ENCODE data around the gene CYP2B6. TPM values are rescaled to one million over a fixed set of nuclear protein-coding genes. Genes with fewer than 3 reads are reported as not detected.

The CYP2B6 gene
- total and polyA plus RNA-seq, 10 of the 15 experiments (the other 5 are each of a cell fraction or from before 2014, with no cell fraction given), result 0.23 to 0.86 TPM; not detected in 8

- intact Hi-C loops (cut with micrococcal nuclease; ENCODE audit: unreplicated experiment), result no loop called here
- no TSS peak for BruUV-seq (replicated peaks)
These were observed 30.9 kb upstream of the CYP2B6 start for GRCh38 chr19:40960062-40960685.

More at GRCh38 chr19:40960062-40960685, 30.9 kb upstream of the CYP2B6 start:
- 7% methylated on average over 1 of the region's 1 CpG for WGBS (ENCODE audit: insufficient coverage, insufficient replicate concordance, low lambda C conversion rate, missing lambda C conversion rate)
- Histone ChIP-seq H4K20me1 (ENCODE audit: control insufficient read depth, insufficient read depth) (no peaks in the 10 kb centered on the region), H3K79me2 (ENCODE audit: control insufficient read depth, insufficient read depth, low read length) (no peaks in the 10 kb centered on the region), H3K4me1 (ENCODE audit: control insufficient read depth, insufficient read depth, low read length) (no peaks in the 10 kb centered on the region), H3K9me3 (replicated peaks; ENCODE audit: control insufficient read depth, insufficient read depth, low read length) (no peaks in the 10 kb centered on the region; the same call in 2 of the 3 replicates), H2AFZ (ENCODE audit: control insufficient read depth, low read depth, low read length) (no peak overlapping the region), H3K27me3 (replicated peaks in 1 of 2; ENCODE audit: control insufficient read depth in 2 of 2, insufficient read depth in 2 of 2, low read length in 1 of 2) (no peaks in the 10 kb centered on the region), H3K4me2 (ENCODE audit: control insufficient read depth, insufficient read depth) (no peak overlapping the region), H3K4me3 (no peak overlapping the region), H3K9ac (ENCODE audit: control insufficient read depth, insufficient read depth, low read length) (no peak overlapping the region), H3K36me3 (ENCODE audit: control insufficient read depth in 2 of 2, insufficient read depth in 2 of 2, low read length in 1 of 2) (no peaks in the 10 kb centered on the region), H3K27ac (ENCODE audit: control insufficient read depth, insufficient read depth) (no peak overlapping the region)
- TF ChIP-seq CEBPB (IDR thresholded peaks at IDR 0.05; ENCODE audit: borderline replicate concordance in 1 of 2, low read depth in 2 of 2, low read length in 2 of 2) (no peak), CHD2 (IDR thresholded peaks at IDR 0.05; ENCODE audit: borderline replicate concordance, low read depth, low read length) (no peak), SRF (IDR thresholded peaks at IDR 0.05; ENCODE audit: low read depth in 2 of 2, low read length in 2 of 2) (no peak), TBL1XR1 (IDR thresholded peaks at IDR 0.05; ENCODE audit: low read depth, low read length) (no peak), NR2F1 (conservative IDR thresholded peaks at IDR 0.05) (no peak), RAD21 (IDR thresholded peaks at IDR 0.05; ENCODE audit: insufficient read depth, low read depth, low read length) (no peak), ZNF207 (IDR thresholded peaks at IDR 0.05; ENCODE audit: borderline replicate concordance) (no peak), TAF1 (IDR thresholded peaks at IDR 0.05; ENCODE audit: borderline replicate concordance, low read depth, low read length) (no peak), NFXL1 (IDR thresholded peaks at IDR 0.05; ENCODE audit: borderline replicate concordance) (no peak), KDM1A (IDR thresholded peaks at IDR 0.05; ENCODE audit: borderline replicate concordance) (no peak), NR2C2 (IDR thresholded peaks at IDR 0.05; ENCODE audit: borderline replicate concordance, control insufficient read depth, insufficient read length, low read depth) (no peak), NKRF (conservative IDR thresholded peaks at IDR 0.05) (no peak)
- TF ChIP-seq, protein P1, sequence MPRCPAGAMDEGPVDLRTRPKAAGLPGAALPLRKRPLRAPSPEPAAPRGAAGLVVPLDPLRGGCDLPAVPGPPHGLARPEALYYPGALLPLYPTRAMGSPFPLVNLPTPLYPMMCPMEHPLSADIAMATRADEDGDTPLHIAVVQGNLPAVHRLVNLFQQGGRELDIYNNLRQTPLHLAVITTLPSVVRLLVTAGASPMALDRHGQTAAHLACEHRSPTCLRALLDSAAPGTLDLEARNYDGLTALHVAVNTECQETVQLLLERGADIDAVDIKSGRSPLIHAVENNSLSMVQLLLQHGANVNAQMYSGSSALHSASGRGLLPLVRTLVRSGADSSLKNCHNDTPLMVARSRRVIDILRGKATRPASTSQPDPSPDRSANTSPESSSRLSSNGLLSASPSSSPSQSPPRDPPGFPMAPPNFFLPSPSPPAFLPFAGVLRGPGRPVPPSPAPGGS (IDR thresholded peaks at IDR 0.05; ENCODE audit: borderline replicate concordance, insufficient read depth, low read depth, low read length, poor library complexity, severe bottlenecking), result no peak
- TF ChIP-seq, protein P2, sequence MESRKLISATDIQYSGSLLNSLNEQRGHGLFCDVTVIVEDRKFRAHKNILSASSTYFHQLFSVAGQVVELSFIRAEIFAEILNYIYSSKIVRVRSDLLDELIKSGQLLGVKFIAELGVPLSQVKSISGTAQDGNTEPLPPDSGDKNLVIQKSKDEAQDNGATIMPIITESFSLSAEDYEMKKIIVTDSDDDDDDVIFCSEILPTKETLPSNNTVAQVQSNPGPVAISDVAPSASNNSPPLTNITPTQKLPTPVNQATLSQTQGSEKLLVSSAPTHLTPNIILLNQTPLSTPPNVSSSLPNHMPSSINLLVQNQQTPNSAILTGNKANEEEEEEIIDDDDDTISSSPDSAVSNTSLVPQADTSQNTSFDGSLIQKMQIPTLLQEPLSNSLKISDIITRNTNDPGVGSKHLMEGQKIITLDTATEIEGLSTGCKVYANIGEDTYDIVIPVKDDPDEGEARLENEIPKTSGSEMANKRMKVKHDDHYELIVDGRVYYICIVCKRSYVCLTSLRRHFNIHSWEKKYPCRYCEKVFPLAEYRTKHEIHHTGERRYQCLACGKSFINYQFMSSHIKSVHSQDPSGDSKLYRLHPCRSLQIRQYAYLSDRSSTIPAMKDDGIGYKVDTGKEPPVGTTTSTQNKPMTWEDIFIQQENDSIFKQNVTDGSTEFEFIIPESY (IDR thresholded peaks at IDR 0.05), result no peak
- in situ Hi-C loops (cut with MboI), result no loop called here
- DNase-seq (ENCODE audit: low read depth, low spot score) (no peak), FAIRE-seq (no peak), ATAC-seq (no peak)
- ChIA-PET CTCF (no interaction called here), SMC1A (ENCODE audit: uncharacterized antibody, unreplicated experiment) (no interaction called here), RAD21 (ENCODE audit: unreplicated experiment) (no interaction called here), POLR2A (no interaction called here)
